ENCODE data around the gene CPLX3. TPM values are rescaled to one million over a fixed set of nuclear protein-coding genes. Genes with fewer than 3 reads are reported as not detected.

Gene CPLX3
- total and polyA plus RNA-seq, 2 experiments from 2014 or later: not detected

DNA sequence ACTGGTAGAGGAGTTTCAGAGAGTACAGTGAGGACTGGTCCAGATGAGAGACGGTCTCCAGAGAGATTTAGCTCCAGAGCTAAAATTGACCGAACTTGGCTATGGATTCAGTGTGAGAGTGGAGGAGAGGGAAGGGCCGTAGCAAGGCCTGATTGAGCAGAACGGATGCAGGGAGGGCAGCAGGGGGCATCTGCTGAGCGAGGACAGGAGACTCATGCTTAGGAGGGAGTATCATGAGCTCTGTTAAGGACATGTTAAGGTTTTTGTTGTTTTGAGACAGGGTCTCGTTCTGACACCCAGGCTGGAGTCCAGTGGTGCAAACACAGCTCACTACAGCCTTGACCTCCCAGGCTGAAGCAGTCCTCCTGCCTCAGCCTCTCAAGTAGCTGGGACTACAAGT lies 21.5 kb upstream of the CPLX3 start:
- no peak overlapping the region for H3K4me3 ChIP-seq
- H3K4me2 ChIP-seq: no peak overlapping the region
- DNase-seq (ENCODE audit: low spot score): no peak
- no peaks in the 10 kb centered on the region for H3K79me2 ChIP-seq
- no peaks in the 10 kb centered on the region for H3K27me3 ChIP-seq
- no peaks in the 10 kb centered on the region for H4K20me1 ChIP-seq (ENCODE audit: insufficient read depth, poor library complexity, severe bottlenecking)
- H3K27ac ChIP-seq: no peak overlapping the region
- TF ChIP-seq, protein P1, sequence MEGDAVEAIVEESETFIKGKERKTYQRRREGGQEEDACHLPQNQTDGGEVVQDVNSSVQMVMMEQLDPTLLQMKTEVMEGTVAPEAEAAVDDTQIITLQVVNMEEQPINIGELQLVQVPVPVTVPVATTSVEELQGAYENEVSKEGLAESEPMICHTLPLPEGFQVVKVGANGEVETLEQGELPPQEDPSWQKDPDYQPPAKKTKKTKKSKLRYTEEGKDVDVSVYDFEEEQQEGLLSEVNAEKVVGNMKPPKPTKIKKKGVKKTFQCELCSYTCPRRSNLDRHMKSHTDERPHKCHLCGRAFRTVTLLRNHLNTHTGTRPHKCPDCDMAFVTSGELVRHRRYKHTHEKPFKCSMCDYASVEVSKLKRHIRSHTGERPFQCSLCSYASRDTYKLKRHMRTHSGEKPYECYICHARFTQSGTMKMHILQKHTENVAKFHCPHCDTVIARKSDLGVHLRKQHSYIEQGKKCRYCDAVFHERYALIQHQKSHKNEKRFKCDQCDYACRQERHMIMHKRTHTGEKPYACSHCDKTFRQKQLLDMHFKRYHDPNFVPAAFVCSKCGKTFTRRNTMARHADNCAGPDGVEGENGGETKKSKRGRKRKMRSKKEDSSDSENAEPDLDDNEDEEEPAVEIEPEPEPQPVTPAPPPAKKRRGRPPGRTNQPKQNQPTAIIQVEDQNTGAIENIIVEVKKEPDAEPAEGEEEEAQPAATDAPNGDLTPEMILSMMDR (IDR thresholded peaks at IDR 0.05; ENCODE audit: poor library complexity): no peak
- TF ChIP-seq EZH2 (IDR thresholded peaks at IDR 0.05; ENCODE audit: borderline replicate concordance): no peak
- no peak for TF ChIP-seq EZH2phosphoT487 (IDR thresholded peaks at IDR 0.05; ENCODE audit: low read depth, severe bottlenecking, unreplicated experiment)
- H3K9me3 ChIP-seq (ENCODE audit: low read depth): no peaks in the 10 kb centered on the region
- H3K9me2 ChIP-seq (replicated peaks; ENCODE audit: insufficient read depth): no peaks in the 10 kb centered on the region
- 87% methylated on average over 6 of the region's 6 CpGs for WGBS (ENCODE audit: low lambda C conversion rate, missing lambda C conversion rate)
- no peaks in the 10 kb centered on the region for H3K36me3 ChIP-seq (replicated peaks; ENCODE audit: insufficient read depth, low read depth)
- no peak overlapping the region for H2AFZ ChIP-seq
- no peaks in the 10 kb centered on the region for H3K4me1 ChIP-seq (ENCODE audit: insufficient read depth)

DNA sequence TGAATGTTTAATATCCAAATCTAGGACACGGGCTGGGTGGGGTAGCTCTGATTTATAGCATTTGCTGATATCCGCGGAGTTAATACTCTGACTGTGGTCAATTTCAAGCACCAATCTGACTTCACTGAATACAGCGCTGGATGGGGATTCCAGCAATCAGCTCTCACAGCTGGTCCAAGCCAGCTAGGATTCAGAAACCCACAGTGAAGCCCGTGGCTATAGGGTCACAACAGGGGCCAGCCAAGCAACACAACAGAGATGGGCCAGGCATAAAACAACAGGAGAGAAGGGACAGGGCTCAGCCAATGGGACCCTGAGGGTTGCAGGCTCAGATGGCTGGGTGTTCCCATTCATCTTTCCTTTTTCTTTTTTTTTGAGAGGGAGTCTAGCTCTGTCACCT lies 19.1 kb upstream of the CPLX3 start:
- H3K4me1 ChIP-seq (ENCODE audit: insufficient read depth): no peaks in the 10 kb centered on the region
- no peak overlapping the region for H3K4me2 ChIP-seq
- WGBS (ENCODE audit: low lambda C conversion rate, missing lambda C conversion rate): 82% methylated on average over 5 of the region's 5 CpGs
- no peaks in the 10 kb centered on the region for H3K9me3 ChIP-seq (ENCODE audit: low read depth)
- H2AFZ ChIP-seq: no peak overlapping the region
- H3K27me3 ChIP-seq: no peaks in the 10 kb centered on the region
- H3K4me3 ChIP-seq: no peak overlapping the region
- no peak for DNase-seq (ENCODE audit: low spot score)
- H3K9me2 ChIP-seq (replicated peaks; ENCODE audit: insufficient read depth): no peaks in the 10 kb centered on the region
- no peak overlapping the region for H3K27ac ChIP-seq
- no peaks in the 10 kb centered on the region for H3K79me2 ChIP-seq
- H4K20me1 ChIP-seq (ENCODE audit: insufficient read depth, poor library complexity, severe bottlenecking): no peaks in the 10 kb centered on the region
- no peaks in the 10 kb centered on the region for H3K36me3 ChIP-seq (replicated peaks; ENCODE audit: insufficient read depth, low read depth)
- TF ChIP-seq, protein P1 (IDR thresholded peaks at IDR 0.05; ENCODE audit: poor library complexity): no peak

DNA sequence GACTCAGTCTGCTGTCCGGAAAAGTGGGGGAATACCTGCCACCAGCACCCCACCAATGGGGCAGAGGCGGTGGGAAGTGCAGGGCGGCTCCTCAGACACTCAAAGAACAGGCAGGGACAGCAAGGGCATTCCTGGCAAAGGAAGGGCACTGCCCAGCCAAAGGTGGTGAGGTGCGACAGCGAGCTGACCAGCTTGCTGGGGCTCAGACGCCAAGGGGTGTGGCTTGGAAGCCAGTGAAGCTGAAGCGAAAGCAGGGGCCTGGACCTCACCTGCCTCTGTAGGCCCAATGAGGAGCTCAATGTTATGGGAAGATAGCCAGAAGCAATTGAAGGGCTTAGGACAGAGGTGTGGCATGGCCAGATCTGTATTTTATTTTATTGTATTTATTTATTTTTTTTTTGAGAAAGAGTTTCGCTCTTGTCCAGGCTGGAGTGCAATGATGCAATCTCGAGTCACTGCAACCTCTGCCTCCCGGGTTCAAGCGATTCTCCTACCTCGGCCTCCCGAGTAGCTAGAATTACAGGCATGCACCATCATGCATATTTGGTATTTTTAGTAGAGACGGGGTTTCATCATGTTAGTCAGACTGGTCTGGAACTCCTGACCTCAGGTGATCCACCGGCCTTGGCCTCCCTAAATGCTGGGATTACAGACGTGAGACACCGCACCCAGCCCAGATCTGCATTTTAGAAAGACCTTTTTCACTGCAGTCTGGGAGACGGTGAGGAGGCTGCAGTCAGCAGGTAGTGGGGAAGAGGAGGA lies 18.2 kb upstream of the CPLX3 start:
- WGBS (ENCODE audit: low lambda C conversion rate, missing lambda C conversion rate): 90% methylated on average over 18 of the region's 18 CpGs
- Histone ChIP-seq H3K36me3 (replicated peaks; ENCODE audit: insufficient read depth, low read depth) (no peaks in the 10 kb centered on the region), H3K27ac (no peak overlapping the region), H4K20me1 (ENCODE audit: insufficient read depth, poor library complexity, severe bottlenecking) (no peaks in the 10 kb centered on the region), H2AFZ (no peak overlapping the region), H3K27me3 (no peaks in the 10 kb centered on the region), H3K4me2 (no peak overlapping the region), H3K4me1 (ENCODE audit: insufficient read depth) (no peaks in the 10 kb centered on the region), H3K4me3 (no peak overlapping the region), H3K9me3 (ENCODE audit: low read depth) (no peaks in the 10 kb centered on the region), H3K79me2 (no peaks in the 10 kb centered on the region), H3K9me2 (replicated peaks; ENCODE audit: insufficient read depth) (no peaks in the 10 kb centered on the region)
- DNase-seq (ENCODE audit: low spot score): no peak
- TF ChIP-seq EZH2phosphoT487 (IDR thresholded peaks at IDR 0.05; ENCODE audit: low read depth, severe bottlenecking, unreplicated experiment) (no peak), EZH2 (IDR thresholded peaks at IDR 0.05; ENCODE audit: borderline replicate concordance) (no peak)
- TF ChIP-seq, protein P1 (IDR thresholded peaks at IDR 0.05; ENCODE audit: poor library complexity): no peak
